IMR-90 (cell line): ENCODE measurements around the gene CCDC136. TPM values are rescaled to one million over a fixed set of nuclear protein-coding genes. Genes with fewer than 3 reads are reported as not detected.

Experiments
- BHLHE40 ChIP-seq: fragments of 150-350 bp; IDR thresholded peaks from 2 replicates; pipeline ENCODE4 v1.6.1; 2016; ENCODE audit warnings: mild to moderate bottlenecking, low read depth, low read length
- MAFK ChIP-seq: IDR thresholded peaks from 2 replicates; pipeline ENCODE4 v1.6.1; 2012; ENCODE audit warnings: low read depth, low read length, improper control_type of control experiment
- POLR2A ChIP-seq: IDR thresholded peaks from 2 replicates; pipeline ENCODE4 v1.6.1; 2012; ENCODE audit warnings: mild to moderate bottlenecking, low read depth, low read length
- RAD21 ChIP-seq: IDR thresholded peaks from 2 replicates; pipeline ENCODE4 v1.6.1; 2012; ENCODE audit warnings: low read length, improper control_type of control experiment
- polyA plus RNA-seq, 3 experiments: library from polyadenylated mRNA; depleted of rRNA; stranded (reverse); fragments of >200 nt; gene quantifications; 2 replicates each; pipeline ENCODE4 v1.2.3, GENCODE V29; 2012; ENCODE audit warnings: low replicate concordance in 1 of 3
- total RNA-seq: library from RNA; depleted of rRNA; stranded (reverse); fragments of >200 nt; gene quantifications from 2 replicates; pipeline ENCODE4 v1.2.3, GENCODE V29; 2012
- TF ChIP-seq, protein P1 (sequence below): fragments of 150-350 bp; IDR thresholded peaks from 2 replicates; pipeline ENCODE4 v1.6.1; 2016; ENCODE audit warnings: low read depth, mild to moderate bottlenecking, low read length, moderate library complexity, borderline replicate concordance

CCDC136 gene
- total and polyA plus RNA-seq, 2 of the 4 experiments (the other 2 are of a cell fraction): 7.7 to 18.0 TPM

- TF ChIP-seq POLR2A (no peak), MAFK (no peak), RAD21 (no peak), BHLHE40 (no peak)
- TF ChIP-seq, protein P1, sequence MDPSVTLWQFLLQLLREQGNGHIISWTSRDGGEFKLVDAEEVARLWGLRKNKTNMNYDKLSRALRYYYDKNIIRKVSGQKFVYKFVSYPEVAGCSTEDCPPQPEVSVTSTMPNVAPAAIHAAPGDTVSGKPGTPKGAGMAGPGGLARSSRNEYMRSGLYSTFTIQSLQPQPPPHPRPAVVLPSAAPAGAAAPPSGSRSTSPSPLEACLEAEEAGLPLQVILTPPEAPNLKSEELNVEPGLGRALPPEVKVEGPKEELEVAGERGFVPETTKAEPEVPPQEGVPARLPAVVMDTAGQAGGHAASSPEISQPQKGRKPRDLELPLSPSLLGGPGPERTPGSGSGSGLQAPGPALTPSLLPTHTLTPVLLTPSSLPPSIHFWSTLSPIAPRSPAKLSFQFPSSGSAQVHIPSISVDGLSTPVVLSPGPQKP: no peak
Observed at GRCh38 chr7:128745706-128746105, 46.1 kb upstream of the CCDC136 start (continued).
